DMS 273 treated with DMSO at 0.1 percent for 48 hours (cell line): Measurements from ENCODE around the gene REEP3.
"Not testable (repeated sequence)": the region's sequence is repeated elsewhere in the genome, so short reads cannot be mapped to it uniquely, and the experiment has no call there.

Source experiments
- DNase-seq: peaks from one replicate; lab custom pipeline; 2025; lab: John Stamatoyannopoulos, UW

The REEP3 gene, protein sequence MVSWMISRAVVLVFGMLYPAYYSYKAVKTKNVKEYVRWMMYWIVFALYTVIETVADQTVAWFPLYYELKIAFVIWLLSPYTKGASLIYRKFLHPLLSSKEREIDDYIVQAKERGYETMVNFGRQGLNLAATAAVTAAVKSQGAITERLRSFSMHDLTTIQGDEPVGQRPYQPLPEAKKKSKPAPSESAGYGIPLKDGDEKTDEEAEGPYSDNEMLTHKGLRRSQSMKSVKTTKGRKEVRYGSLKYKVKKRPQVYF

DNA sequence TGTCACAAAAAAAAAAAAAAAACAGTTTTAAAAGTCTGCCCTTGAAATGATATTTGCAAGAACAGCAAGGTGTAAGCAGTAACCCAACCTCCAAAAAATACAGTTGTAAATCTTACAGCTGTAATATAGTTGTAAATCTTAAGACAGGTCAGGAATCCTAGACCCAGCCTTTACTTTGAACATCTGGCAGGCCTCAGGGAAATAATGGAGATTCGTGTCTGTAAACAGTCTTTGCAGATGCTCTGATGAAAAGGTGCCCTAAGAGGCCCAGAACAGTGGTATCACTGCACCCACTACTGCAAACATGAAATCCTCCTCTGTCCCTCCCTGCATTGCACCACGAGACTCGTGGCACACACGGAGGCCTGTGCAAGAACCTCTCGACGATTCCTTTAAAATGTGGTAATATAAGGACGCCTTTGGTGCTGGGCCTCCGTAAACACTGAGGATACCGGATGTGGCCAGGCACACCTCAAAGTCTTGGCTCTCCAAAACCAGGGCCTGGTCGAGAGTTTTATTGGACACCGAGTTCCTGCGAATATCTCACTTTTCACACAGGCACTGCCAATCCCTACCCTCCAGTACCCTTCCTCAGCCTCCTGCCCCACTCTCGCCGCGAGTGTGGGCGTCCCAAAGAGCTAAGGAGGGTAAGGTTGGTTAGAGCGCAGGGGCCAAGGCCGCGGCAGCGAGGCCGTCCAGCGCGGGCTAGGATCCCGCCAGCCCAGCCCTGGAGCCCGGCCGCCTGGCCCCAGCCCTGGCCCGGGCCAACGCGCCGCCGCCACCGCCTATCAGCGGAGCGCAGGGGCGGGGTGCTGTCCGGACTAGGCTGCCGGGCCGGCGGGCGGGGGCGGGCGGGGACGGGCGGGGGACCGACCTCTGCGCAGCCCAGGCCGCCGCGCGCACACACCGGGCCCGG is at the start of gene REEP3:
TSS of gene REEP3 (plus strand) at position 902 of the 916 bp plus-strand sequence. CDS start 145 bp downstream, outside the sequence.
- DNase-seq, result peak; percentile 40

DNA sequence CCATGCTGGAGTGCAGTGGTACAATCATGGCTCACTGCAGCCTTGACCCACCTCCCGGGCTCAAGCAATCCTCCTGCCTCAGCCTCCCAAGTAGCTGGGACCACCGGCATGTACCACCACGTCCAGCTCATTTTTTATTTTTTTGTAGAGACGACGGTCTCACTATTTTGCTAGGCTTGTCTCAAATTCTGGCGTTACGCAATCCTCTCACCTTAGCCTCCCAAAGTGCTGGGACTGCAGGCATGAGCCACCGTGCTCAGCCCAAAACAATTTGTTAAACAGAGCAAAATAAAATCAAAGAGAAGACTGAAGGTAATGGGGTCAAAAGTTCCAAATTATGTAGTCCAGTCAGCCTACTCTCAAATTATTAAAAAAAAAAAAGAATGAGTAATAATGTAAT is 46.7 kb upstream of the REEP3 start:
- DNase-seq, result no peak

DNA sequence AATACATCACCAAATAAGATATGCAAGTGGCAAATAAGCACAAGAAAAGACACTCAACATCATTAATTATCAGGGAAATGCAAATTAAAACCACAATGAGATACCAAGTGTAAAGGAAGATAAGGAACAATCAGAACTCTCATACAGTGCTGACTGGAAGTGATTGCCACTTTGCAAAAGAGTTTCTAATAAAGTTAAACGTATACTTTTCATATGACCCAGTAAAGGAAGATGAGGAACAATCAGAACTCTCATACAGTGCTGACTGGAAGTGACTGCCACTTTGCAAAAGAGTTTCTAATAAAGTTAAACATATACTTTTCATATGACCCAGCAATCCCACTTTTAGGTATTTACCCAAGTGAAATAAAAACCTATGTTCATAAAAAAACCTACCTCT is 43.3 kb upstream of the REEP3 start:
- DNase-seq, result no peak

DNA sequence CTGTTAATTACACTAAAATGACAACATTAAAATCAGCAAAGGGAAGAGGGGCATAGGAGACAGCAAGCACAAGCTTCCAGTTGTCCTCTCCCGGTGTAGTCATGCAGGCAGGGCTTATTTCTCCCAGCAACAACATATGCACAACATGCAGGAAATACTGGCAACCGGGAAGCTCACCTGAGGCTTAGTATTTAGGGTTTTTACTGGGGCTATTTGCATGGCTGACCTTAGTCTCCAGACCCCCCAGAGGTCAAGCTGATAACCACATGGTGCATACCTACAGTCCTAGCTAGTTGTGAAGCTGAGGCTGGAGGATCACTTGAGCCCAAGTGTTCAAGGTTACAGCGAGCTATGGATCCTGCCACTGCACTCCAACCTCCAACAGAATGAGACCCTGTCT is 42.6 kb upstream of the REEP3 start:
- no peak for DNase-seq

DNA sequence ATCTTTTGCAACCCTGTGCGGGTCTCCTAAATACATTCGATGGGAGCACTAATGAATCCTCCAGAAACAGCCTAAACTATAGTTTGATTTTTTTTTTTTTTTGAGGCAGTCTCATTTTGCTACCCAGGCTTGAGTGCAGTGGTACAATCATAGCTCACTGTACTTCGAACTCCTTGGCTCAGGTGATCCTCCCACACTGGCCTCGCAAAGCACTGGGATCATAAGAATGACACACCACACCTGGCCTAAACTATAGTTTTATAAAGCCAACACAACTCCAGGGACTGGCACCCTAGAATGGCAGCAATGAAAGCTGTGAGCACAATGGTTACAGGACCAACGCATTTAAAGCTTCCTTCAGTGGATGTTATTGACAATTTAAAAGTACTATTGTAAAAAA is 41.0 kb upstream of the REEP3 start:
- DNase-seq, result no peak

DNA sequence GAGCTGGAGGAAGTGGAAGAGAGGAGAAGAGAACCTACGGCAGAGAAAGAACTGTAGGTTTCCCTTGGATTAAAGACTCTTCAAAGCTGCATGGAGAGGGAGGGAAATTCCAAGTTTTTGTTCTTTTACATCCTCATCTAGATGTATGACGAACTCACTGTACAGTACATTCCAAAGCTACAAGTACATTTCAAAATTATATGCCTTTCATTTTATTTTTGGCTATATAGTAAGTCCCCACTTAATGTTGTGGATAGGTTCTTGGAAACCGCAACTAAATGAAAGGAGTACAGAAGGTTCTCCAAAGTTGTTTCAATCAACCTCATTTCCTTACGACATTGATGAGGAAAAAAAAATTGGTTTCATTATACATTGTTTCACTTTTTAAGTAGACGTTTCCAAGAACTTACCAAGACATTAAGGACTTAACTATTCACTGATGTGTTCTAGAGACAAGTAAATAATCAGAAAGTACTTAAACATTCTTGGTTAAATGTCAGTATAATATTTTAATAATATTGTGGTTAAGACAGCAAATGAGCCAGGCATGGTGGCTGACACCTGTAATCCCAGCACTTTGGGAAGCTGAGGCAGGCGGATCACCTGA is 39.3 kb upstream of the REEP3 start:
- no peak for DNase-seq

DNA sequence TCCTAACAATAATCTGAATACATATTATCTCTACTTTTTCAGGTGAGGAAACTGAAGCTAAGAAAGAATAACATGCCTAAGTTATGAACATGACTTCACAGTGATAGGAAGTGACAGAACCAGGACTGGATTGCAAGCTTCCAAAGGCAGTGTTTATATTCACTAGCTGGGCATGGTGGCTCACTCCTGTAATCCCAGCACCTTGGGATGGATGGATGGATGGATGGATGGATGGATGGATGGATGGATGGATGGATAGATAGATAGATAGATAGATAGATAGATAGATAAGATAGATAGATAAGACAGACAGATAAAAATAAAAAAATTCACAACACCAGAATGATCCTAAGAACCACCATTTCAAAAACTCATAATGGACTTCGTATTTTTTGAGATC is 37.2 kb upstream of the REEP3 start:
- no peak for DNase-seq

DNA sequence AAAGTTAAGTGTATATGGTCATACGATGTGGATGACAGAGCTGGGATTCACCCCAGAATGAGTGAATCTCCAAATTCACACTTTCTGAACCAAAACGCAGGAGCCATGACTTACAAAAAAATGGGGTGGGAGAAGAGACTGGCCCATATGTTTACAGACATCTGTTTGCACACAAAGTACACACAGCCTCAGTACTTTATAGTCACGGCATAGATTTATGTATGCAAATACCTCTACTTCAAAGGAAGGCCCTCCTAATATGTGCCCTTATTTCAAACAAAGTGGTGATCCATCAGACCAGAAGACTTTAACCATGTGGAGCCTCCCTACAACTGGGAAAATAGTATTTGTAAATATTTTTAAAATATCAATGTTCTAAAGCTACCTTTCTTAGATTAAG is 33.2 kb upstream of the REEP3 start:
- no peak for DNase-seq

DNA sequence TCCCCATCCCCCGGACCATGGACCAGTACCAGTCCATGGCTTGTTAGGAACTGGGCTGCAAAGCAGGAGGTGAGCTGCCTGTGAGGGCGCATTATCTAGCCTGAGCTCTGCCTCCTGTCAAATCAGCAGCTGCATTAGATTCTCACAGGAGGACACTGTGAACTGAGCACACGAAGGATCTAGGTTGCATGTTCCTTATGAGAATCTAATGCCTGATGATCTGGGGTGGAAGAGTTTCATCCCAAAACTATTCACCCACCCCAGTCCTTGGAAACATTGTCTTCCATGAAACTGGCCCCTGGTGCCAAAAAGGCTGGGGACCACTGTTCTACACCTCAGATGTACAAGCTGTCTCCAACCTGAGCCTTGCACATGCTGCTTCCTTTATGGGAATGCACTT is 31.4 kb upstream of the REEP3 start:
- DNase-seq, result no peak

DNA sequence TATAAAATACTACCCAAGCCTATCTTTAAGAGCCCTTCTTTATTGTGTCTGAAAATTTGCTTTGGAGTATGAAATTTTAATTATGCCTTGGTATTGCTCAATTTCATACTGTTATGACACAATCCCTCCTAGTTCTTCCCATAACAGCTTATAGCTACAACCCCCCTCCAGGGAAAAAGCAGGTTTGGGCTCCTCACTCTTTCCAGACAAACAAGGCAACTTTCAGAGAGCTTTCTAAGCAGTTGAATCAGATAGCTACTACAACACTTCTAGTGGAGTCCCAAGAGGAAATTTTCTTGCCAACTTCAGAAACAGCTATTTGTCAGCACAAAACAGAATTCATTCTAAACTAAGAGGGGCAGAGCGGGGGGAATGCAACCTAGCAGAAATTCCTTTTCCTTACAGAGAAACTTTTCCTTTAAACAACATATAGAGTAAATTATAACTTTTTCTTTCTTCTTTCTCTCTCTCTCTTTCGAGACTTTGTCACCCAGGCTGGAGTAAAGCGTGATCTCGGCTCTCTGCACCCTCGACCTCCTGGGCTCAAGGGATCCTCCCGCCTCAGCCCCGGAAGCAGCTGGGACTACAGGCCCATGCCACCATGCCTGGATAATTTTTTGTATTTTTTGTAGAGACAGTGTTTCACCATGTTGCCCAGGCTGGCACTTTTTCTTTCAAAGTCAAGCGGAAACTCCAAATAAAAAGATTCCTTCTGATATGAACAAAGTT is 29.4 kb upstream of the REEP3 start:
- DNase-seq, result no peak

DNA sequence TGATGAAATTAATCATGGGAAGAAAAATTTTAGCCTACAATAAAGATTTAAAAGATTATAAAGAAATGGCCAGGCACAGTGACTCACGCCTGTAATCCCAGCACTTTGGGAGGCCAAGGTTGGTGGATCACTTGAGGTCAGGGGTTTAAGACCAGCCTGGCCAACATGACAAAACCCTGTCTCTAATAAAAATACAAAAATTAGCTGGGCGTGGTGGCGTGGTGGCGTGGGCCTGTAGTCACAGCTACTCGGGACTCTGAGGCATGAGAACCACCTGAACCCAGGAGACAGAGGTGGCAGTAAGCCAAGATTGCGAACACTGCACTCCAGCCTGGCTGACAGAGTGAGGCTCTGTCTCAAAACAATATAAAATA is 28.9 kb upstream of the REEP3 start:
- not testable (repeated sequence) for DNase-seq

DNA sequence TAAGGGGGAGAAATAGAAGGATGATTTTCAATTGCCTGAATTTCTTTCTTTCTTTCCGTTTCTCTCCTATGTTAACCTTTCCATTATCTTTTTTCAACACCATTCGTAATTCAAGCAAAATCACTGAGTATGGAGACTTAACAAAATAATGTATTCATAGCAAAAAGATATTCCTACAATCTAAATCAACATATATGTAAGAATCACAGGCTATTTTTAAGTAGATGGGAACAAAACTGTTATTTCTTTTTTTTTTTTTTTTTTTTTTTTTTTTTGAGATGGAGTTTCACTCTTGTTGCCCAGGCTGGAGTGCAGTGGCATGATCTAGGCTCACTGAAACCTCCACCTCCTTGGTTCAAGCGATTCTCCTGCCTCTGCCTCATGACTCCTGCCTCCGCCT is 28.2 kb upstream of the REEP3 start:
- no peak for DNase-seq

DNA sequence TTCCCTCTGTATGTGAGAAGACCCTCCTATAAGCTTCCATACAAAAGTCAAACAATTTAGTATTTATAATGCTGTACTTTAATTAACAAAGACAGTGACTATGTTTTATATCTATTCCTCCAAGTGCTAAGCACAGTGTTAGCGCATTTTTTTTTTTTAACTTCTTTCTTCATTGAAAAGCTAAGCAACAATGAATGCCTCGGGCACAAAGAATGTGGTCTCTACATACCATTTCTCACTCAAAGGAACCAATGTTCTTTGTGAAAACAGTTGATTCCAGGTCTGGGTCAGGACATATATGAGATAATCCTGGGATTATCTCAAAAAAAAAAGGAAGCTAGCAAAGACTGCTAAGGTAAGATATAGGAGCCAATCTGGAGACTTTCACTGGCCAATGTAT is 26.2 kb upstream of the REEP3 start:
- no peak for DNase-seq

DNA sequence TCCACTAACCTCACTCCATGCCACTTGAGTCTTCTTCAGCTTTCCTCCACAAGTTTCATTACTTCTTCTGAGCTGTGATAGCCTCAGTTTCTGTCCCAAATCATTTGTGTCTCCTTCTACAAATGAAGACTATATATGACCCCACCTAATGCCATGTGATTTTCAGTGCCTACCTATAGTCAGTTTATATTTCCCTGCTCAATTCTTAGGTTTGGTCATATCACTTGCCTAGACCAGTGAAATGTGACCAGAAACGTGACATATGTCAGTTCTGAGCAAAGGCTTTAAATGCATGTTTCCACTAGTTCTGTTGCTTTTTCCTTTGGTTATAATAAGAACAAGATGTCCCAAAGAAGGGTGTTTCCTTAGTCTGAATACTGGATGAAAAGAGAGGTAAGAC is 24.6 kb upstream of the REEP3 start:
- DNase-seq, result no peak

DNA sequence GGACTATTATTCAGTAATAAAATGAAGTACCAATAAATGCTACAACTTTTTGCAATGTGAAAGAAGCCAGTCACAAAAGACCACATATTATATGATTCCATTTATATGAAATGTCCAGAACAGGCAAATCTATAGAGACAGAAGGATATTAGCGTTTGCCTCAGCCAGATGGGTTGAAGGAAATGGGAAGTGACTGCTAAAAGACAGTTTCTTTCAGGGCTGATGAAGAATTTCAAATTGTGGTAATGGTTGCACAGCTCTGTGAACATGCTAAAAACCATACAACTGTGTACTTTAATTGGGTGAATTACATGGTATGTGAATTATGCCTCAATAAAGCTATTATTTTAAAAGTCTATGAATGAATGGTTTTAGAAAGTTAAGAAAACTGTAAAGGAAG is 23.9 kb upstream of the REEP3 start:
- no peak for DNase-seq

DNA sequence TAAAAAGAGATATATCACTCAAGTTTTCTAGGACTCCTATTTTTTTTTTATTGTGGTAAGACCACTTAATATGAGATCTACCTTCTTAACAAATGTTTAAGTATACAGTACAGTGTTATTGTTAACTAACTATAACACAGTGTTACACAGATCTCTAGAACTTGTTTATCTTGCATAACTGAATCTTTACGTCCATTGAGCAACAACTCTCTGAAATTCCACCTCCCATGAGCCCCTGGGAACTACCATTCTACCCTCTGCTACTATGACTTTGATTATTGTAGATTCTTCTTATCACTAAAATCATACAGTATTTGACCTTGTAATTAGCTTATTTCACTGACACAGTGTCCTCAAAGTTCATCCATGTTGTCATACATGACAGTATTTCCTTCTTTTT is 22.5 kb upstream of the REEP3 start:
- DNase-seq, result no peak

DNA sequence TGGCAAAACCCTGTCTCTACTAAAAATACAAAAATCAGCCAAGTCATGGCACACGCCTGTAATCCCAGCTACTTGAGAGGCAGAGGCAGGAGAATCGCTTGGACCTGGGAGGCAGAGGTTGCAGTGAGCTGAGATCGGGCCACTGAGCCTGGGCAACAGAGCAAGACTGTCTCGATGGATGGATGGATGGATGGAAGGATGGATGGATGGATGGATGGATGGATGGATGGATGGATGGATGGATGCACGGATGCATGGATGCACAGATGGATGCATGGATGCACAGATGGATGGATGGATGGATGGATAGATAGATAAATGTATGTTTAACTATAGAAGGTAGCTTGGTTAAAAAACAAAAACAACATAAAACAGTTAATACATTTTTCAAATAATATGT is 20.6 kb upstream of the REEP3 start:
- DNase-seq, result not testable (repeated sequence)

DNA sequence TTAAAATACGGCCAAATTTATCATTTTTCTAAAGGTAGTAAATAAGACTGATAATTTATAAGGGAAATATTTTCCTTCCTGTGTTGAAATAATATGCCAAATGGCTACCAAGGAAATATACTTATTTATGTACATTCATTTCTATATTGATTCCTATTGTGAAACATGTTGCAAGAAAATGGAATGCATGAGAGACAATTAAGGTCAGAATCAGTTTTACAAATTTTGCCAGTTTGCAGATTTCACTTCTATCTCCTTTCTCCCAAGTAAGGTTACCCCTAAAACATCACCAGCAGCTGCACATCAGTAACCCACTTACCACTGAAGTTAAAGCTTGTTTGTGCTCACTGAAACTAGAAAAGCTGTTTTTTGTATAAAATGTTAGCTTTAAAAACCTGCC is 19.2 kb upstream of the REEP3 start:
- DNase-seq, result no peak

DNA sequence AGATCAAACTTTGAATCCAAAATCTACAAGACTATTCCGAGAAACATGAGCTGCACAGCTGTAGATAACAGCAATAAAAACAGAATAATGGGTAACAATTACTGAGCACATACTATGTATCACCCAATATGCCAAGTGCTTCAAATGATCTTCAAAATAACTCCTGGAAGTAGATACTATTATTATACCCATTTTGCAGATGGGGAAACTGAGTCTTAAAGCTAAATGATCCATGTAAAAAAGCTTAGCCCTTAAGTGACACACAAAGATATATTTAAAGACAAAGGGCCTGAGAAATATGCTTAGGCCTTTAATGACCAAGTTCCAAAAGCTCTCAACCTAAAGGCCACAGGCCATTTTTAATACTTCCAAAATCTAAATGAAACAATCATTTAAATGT is 18.4 kb upstream of the REEP3 start:
- no peak for DNase-seq

DNA sequence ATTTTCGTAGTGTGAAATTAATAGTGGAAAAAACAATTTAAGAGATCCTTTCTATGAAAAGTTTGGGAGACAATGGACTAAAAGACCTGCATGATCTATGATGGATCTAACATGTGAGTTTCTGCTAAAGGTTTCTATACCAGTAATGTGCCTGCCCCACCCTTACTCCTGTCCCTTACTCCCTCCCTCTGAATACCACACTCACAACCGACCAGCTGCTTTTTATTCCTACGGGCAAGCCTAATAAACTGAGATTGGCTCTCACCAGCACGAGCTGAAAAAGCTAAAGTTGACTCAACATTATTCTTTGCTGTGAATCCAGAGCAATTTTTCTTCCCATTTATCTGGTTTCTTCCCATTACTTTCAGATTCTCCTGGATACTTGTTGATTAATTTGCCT is 17.8 kb upstream of the REEP3 start:
- no peak for DNase-seq

DNA sequence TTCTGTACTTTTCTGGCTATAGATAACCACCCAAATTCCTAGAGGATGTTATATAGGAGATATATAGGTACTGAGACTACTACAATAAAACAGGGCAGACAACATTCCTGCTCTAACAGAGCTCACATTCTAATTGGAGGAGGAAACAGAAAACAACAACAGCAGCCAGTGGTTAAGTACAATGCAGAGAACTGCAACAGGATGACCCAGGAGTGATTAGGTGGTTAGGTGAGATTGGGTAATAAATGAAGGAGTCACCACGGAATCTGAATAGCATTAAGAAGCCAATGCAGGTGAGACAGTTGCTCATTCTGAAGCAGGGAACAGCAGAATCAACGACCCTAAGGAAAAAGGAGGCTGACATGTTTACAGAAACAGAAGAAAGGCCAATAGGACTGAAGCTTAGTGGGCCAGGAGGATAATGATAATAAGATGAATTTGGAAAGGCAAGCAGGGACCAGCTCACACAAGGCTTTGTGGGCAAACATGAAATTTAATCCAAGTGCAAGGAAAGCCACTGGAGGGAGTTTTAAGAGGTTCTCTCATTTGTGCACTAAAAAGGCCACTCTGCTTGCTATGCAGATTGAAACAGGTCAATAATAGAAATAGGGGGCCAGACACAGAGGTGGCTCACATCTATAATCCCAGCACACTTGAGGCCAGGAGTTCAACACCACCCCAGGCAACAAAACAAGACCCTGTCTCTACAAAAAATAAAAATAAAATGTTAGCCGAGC is 16.9 kb upstream of the REEP3 start:
- DNase-seq, result no peak

DNA sequence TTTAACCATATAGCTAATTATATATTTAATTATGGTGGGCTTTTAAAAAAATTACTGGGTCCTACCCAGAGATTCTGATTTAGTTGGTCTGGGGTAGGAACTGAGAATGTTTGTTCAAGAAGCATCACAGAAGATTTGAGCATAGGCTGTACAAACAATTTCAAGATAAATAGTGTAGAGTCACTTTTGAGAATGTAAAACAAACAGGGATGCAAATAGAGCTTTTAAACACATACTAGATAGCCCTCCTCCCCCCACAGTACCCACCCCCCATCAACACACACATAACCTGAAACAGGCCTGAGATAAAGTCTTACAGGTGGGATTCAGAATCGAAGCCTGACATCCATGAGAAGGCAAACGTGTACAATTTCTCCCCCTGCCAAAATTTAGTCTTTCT is 15.6 kb upstream of the REEP3 start:
- DNase-seq, result no peak
